GM18502 (cell line): Measurements from ENCODE around the gene SLC39A5.
"Not testable (repeated sequence)": the region's sequence is repeated elsewhere in the genome, so short reads cannot be mapped to it uniquely, and the experiment has no call there.

ENCODE experiments used
- ATAC-seq: cut with Tn5 transposase; IDR thresholded peaks from one replicate; pipeline ENCODE4 v1.9.1; 2021; ENCODE audit warnings: mild to moderate bottlenecking; ENCODE audit not compliant: unreplicated experiment, poor library complexity

Gene SLC39A5

DNA sequence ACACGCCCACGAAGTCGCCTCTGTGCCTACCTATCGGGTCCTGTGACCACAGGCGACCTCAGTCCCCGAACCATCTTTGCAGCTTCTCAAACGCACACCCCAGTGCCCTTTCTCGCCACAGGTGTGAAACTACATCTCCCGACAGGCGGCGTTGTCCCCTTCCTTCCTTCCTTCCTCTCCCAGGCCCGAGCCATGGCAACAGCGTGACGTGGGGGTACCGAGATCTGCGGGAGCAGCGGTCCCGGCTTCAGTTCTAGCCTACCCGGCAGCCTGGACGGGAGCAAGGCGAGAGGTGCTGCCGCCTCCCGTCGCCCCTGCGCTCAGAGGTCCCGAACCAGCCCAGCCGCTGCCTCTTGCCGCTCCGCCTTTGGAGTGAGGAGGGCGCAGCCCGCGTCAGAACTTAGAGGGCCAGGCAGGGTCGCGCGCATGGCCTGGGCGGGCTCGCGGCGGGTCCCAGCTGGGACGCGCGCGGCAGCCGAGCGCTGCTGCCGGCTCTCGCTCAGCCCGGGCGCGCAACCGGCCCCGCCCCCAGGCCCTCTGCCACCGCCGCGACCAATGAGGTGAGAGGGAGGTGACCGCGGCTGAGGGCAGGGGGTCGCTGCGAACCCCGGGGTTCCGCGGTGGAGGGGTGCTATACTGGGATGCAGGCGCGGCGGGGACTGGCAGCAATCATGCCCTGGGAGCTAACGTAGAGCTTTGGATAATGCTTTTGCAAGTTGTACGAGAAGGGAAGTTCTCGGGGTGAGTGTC is 37.0 kb downstream of the SLC39A5 start, which contains the start of gene COQ10A:
Gene COQ10A, plus strand, starts transcription at position 250 of the 750 bp plus-strand sequence. Its CDS starts 177 bp downstream, at position 427.
- ATAC-seq = peak; percentile 92

DNA sequence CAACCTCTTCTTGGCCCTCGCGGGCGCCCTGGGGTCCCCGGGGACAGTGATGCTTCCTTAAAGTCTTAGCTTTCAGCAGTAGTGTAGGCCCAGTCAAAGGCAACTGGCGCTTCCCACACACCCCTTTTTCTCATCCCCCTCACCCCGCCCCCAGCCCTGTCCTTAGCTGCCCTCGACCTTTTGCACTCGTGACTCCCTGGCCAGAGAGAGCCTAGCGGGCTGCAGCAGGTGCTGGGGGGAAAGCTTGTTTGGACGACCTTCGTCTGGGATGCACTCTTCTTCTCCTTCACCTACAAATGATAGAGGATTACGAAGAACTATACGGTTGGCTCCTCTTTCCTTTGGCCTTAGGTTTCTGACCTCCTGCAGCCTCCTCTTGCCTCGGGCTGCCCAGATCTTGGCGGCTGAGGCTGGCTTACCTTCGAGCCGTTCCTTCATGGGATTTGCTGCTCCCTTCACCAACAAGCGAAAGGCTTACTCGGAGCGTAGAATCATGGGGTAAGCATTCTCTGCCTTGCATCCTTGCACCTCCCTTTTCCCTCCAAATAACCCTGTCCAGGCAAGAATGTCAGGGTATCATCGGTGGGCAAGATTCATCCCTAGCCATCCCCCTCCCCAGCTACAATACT is 37.7 kb downstream of the SLC39A5 start:
- ATAC-seq = peak; percentile 7

DNA sequence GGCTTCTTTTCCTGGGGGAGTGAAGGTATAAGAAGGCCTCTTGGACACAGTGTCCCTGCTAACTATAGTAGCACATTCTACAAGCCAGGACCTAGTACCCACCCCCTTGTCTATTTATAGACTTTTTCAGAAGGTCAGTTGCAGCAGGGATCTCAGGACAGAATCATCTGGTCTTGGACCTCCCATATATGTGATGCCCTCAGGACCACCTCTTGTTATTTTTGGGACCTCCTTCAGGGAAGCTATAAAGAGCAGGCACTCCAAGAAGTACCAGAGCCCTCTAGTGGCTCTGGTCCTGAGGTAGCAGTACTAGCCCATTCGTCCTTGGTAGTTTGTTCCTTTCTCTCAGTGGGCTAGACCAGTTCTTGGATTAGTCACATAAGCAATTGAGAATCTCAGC is 41.2 kb downstream of the SLC39A5 start:
- no peak for ATAC-seq

DNA sequence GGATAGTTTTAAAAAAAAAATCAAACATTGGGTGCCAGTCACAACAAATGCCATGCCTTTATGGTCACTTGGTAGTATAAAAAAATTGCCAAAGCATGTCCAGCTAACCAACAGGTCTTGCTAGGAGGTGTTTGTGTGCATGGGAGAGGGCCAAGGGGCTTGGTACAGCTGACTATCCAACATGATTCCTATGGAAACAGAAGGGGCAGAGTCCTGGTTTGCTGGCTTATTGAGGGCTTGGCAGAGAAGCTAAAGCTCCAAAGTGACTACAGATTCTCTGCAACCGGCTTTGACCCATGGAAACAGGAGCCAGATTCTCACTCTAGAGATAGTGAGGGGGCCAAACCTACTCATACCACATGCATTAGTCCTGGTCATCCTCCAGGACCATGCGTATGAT is 42.6 kb downstream of the SLC39A5 start:
- not testable (repeated sequence) for ATAC-seq

DNA sequence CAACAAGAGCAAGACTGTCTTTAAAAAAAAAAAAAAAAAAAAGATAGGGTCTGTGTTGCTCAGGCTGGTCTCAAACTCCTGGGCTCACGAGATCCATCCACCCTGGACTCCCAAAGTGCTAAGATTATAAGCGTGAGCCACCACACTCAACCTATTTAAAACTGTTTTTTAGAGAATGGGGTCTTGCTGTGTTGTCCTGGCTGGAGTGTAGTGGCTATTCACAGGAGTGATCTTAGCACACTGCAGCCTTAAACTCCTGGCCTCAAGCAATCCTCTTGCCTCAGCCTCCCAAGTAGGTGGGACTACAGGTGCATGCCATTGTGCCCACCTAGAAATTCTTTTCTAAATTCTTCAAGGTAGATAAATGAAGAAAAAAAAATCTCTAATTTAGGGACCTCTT is 44.4 kb downstream of the SLC39A5 start:
- ATAC-seq = no peak

DNA sequence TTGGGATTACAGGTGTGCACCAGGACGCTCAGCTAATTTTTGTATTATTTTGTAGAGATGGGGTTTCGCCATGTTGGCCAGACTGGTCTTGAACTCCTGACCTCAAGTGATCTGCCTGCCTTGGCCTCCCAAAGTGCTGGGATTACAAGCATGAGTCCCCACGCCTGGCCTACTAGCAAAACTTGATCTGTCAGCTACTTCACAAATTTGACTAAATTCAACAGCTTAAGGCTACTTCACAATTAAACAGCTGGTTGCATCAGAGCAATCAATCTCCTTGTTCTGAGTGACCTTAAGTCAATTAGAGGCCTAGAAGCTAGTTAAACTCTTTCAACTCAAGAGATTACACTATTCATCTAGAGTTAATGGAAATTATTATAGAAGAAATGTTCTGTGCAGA is 49.1 kb downstream of the SLC39A5 start:
- ATAC-seq = no peak

DNA sequence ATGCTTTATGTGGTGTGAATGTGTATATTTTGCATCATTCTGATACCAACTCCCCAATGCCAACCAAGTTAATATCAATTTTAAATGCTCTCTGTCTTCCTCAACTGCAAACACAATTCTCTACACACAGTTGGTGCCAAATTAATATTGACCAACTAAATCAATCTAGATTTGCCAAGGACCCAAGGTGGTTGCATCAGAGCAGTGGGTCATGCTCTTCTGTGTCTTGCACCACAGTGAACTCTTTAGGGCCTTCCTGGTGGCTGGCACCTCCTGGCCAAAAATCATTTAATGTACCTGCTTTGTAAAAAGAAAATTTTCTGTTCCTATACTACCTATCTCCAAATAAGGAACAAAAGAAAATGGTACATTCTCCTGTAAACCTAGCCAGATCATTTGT is 51.0 kb downstream of the SLC39A5 start:
- no peak for ATAC-seq

DNA sequence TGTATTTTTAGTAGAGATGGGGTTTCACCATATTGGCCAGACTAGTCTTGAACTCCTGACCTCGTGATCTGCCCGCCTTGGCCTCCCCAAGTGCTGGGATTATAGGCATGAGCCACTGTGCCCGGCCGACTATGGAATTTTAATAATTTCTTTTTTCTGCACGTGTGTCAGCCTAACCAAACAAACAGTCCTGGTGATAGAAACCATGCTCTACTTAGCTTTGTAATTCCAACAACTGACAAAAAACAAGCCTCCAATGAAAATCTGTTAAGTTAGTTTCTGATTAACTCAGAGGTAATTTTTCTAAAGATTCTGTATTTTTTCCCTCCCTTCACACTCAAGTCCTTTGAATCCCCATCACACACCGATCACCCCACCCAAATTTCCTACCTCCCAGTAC is 52.2 kb downstream of the SLC39A5 start:
- ATAC-seq = no peak

DNA sequence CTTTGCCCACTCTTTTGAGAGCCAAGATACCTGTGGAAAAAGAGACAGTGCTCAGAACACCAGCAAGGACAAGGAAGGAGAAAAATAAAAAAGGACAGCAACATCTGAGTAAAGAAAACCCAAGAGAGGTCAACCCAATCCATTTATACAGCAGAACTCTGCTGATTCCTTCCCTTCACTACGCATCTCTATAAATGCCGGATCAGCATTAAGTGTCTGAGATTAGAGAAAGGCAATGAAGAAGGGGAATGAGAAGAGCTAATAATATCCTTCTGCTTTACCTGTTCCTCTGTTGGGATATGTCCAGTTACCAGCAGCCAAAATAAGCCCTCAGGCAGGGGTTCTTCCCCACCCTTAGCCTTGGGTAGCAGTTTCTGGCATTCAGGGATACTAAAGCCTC is 52.7 kb downstream of the SLC39A5 start:
- no peak for ATAC-seq

DNA sequence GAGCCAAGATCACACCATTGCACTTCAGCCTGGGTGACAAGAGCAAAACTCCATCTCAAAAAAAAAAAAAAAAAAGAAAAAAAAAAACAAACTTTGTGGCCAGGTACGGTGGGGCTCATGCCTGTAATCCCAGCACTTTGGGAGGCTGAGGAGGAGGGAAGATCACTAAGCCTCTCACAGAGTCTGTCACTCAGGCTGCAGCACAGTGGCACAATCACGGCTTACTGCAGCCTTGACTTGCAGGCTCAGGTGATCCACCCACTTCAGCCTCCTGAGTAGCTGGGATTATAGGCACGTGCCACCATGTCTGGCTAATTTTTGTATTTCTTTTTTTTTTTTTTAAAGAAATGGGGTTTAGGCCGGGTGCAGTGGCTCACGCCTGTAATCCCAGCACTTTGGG is 54.4 kb downstream of the SLC39A5 start:
- ATAC-seq = not testable (repeated sequence)

DNA sequence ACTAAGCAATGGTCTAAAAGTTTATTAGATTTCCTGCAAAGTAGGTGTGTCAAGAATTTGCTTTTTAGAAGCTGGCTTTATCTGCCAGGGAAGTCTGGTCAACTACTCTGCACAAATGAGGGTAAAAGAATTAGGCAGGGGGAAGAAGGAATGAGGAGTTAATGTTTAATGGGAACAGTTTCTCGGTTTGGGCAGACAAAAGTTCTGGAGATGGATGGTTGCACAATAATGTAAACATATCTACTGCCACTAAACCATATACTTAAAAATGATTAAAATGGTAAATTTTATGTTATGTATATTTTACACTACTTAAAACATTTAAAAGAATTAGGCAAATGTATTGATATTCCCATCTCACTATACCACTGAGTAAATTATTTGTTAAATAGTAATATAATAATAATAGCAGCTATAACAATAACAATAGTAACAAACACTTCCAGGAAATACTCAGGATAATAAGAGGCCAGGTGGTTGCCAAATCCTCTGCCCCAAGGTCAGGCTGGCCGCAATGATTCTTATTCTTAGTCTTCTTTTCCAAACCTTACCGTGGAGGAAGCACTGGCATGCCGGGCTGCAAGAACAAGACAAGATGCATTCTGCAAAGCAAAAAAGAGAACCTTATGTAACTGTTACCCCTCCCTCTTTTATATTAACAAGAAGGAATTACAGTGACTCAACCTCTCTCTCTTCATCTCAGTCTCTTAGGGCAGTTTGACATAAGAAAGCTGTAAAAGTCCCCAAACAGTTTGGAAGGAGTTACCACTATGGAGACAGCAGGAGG is 56.4 kb downstream of the SLC39A5 start:
- ATAC-seq = no peak
